Mammary microvascular endothelial cell (primary cell): ENCODE results near the gene SPACA1. TPM values are rescaled to one million over a fixed set of nuclear protein-coding genes. Genes with fewer than 3 reads are reported as not detected.

ENCODE experiments used
- total RNA-seq: library from RNA; depleted of rRNA; stranded (reverse); fragments of >200 nt; gene quantifications from 2 replicates; pipeline ENCODE4 v1.2.3, GENCODE V29; 2015

The SPACA1 gene, protein sequence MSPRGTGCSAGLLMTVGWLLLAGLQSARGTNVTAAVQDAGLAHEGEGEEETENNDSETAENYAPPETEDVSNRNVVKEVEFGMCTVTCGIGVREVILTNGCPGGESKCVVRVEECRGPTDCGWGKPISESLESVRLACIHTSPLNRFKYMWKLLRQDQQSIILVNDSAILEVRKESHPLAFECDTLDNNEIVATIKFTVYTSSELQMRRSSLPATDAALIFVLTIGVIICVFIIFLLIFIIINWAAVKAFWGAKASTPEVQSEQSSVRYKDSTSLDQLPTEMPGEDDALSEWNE
- not detected in 2 replicates for total RNA-seq

DNA sequence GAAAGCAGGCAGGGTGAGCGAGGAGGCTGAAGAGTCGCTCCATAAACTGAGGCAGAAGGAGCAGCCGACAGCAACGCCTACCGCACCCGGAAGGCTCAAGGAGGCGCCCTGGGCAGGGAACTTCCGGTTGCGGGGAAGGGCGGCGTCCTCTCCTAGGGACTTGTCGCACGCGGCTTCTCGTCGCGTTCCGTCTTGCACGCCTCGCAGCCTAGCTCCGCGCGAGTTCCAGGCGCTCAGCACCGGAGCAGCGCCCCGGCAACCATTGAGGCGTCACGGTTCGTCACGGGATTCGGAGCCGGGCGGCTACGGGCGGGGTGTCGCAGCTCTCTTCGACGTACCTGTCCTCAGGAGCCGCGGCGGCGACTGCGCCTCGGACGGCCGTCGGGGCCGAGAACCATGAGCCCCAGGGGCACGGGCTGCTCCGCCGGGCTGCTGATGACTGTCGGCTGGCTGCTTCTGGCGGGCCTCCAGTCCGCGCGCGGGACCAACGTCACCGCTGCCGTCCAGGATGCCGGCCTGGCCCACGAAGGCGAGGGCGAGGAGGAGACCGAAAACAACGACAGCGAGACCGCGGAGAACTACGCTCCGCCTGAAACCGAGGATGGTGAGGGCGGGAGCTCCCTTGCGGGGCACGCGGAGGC, at the start of gene SPACA1:
Gene SPACA1, plus strand, starts transcription at position 332 of the 641 bp plus-strand sequence. Its CDS starts 65 bp downstream, at position 397.

Other genes with a start within 250 kb of the SPACA1 start
- 0.05 TPM in 1 of 2 replicates, not detected in the other for gene CNR1, start 118.5 kb downstream of the SPACA1 start, total RNA-seq